ENCODE data around the gene BRAT1.

GRCh38 chr7:2570021-2570420 lies 14.7 kb upstream of the BRAT1 start:
- no peak for TF ChIP-seq POLR2A (IDR thresholded peaks at IDR 0.05)
- no peak for TF ChIP-seq CTCF (IDR thresholded peaks at IDR 0.05)
